Prostate gland (tissue), 2 donors: ENCODE results near the gene ADIPOR2.
A peak's percentile ranks its signal among the peaks of the same experiment; 100 is the strongest.

ENCODE experiments used
- POLR2A ChIP-seq: fragments of 450-650 bp; IDR thresholded peaks from one replicate; pipeline ENCODE4 v1.6.1; 2016; ENCODE audit warnings: antibody characterized with exemption, mild to moderate bottlenecking
- POLR2AphosphoS5 ChIP-seq: sonication (generic); formaldehyde crosslinking; IDR thresholded peaks from one replicate; pipeline ENCODE4 v1.6.1; 2017; ENCODE audit warnings: antibody characterized with exemption
- TF ChIP-seq, protein P1 (sequence below), 4 experiments: fragments of 200-600 bp in 2 of 4; fragments of 450-650 bp in 2 of 4; sonication (generic) in 2 of 4; IDR thresholded peaks; 1 replicate in 3 of 4; 2 replicates in 1 of 4; pipeline ENCODE4 v1.5.1; 2016 to 2019; ENCODE audit warnings: antibody characterized with exemption in 4 of 4, mild to moderate bottlenecking in 2 of 4, moderate library complexity in 2 of 4

DNA sequence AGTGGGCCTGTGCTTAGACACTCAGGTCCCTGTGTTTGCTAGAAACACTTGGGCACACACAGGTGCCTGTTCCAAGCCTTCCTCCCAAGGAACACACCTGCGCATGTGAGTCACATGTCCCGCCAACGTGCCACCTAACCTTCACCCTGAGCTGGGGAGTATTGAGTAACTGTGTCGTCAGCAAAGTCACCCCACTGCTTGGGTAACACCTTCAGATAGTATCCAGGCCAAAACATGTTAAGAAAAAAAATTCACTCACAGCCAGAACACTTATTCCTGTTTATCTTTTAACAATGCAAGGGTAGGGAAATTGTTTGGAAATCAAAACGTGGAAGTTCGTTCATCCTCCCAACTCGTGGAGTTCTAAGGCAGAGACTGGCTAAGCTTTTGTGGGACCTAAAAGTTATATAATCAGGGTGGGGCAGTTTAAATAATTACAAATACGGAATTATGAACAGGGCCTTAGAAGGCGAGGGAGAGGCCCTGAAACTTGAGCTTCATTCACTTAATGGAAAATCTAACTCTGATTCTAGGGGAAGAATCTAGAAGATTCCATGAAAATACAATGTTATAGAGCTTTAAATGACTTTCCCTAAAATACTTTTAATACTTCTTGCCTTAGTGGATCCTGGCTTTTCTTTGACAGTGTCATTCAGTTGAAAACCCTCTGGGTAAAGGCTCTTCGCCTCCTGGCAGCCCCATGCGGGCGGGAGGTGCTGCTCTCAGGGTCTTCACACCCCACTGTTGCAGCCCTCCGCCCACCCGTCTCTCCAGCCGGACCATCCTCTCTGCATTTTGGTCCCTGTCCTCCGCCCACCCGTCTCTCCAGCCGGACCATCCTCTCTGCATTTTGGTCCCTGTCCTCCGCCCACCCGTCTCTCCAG is 30.3 kb upstream of the ADIPOR2 start:
- TF ChIP-seq, protein P1, sequence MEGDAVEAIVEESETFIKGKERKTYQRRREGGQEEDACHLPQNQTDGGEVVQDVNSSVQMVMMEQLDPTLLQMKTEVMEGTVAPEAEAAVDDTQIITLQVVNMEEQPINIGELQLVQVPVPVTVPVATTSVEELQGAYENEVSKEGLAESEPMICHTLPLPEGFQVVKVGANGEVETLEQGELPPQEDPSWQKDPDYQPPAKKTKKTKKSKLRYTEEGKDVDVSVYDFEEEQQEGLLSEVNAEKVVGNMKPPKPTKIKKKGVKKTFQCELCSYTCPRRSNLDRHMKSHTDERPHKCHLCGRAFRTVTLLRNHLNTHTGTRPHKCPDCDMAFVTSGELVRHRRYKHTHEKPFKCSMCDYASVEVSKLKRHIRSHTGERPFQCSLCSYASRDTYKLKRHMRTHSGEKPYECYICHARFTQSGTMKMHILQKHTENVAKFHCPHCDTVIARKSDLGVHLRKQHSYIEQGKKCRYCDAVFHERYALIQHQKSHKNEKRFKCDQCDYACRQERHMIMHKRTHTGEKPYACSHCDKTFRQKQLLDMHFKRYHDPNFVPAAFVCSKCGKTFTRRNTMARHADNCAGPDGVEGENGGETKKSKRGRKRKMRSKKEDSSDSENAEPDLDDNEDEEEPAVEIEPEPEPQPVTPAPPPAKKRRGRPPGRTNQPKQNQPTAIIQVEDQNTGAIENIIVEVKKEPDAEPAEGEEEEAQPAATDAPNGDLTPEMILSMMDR (IDR thresholded peaks at IDR 0.05) = no peak
- TF ChIP-seq POLR2AphosphoS5 (peak; percentile 76), POLR2A (peak; percentile 12)
